Vagina (tissue), 2 donors: ENCODE data around the gene DDB1.

ENCODE experiments used
- POLR2A ChIP-seq, 2 donors: fragments of 450-650 bp; IDR thresholded peaks; one replicate each; pipeline ENCODE4 v1.6.1; 2017; ENCODE audit warnings: antibody characterized with exemption in 2 of 2, mild to moderate bottlenecking in 2 of 2, moderate library complexity in 2 of 2
- TF ChIP-seq, protein P1 (sequence below), 3 experiments: fragments of 450-650 bp in 2 of 3; fragments of 200-600 bp in 1 of 3; sonication (generic) in 1 of 3; IDR thresholded peaks; one replicate each; pipeline ENCODE4 v1.5.1; 2017 to 2019; ENCODE audit warnings: antibody characterized with exemption in 3 of 3, mild to moderate bottlenecking in 2 of 3, moderate library complexity in 2 of 3

DNA sequence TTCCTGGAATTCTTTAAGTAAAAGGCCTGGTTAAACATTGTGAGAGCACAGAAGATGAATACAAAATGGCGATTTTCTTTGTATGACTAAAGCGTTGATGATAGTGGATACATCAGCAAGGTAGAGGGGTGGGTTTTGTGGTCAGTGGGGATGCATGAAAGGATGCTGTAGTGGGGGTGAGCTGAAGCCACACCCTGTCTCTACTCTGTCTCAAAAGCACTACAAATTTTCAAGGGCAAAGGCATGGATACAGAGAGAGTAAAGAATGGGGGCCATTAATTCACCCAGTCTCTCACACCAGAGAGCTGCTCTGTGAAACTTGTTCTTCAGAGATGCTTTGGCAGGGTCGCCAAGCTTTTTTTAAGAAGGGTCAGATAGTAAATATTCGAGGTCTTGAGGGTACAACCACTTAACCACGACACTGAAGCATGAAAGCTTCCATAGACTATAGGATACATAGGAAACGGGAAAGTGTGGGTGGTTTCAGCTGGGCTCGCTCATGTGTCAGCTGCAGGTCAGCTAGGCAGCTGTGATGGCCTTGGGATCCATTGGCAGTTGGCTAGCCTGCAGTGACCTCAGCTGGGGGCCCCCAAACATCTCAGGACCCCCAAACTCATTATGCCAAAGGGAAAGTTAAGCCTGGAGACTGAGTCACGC is 37.6 kb upstream of the DDB1 start:
- TF ChIP-seq, protein P1, sequence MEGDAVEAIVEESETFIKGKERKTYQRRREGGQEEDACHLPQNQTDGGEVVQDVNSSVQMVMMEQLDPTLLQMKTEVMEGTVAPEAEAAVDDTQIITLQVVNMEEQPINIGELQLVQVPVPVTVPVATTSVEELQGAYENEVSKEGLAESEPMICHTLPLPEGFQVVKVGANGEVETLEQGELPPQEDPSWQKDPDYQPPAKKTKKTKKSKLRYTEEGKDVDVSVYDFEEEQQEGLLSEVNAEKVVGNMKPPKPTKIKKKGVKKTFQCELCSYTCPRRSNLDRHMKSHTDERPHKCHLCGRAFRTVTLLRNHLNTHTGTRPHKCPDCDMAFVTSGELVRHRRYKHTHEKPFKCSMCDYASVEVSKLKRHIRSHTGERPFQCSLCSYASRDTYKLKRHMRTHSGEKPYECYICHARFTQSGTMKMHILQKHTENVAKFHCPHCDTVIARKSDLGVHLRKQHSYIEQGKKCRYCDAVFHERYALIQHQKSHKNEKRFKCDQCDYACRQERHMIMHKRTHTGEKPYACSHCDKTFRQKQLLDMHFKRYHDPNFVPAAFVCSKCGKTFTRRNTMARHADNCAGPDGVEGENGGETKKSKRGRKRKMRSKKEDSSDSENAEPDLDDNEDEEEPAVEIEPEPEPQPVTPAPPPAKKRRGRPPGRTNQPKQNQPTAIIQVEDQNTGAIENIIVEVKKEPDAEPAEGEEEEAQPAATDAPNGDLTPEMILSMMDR (IDR thresholded peaks at IDR 0.05): no peak
- TF ChIP-seq POLR2A (IDR thresholded peaks at IDR 0.05): no peak
